ENCODE data around the gene ECM1. TPM values are rescaled to one million over a fixed set of nuclear protein-coding genes. Genes with fewer than 3 reads are reported as not detected.

Gene ECM1
- total RNA-seq, 1 experiment from 2014 or later, result 129 TPM

DNA sequence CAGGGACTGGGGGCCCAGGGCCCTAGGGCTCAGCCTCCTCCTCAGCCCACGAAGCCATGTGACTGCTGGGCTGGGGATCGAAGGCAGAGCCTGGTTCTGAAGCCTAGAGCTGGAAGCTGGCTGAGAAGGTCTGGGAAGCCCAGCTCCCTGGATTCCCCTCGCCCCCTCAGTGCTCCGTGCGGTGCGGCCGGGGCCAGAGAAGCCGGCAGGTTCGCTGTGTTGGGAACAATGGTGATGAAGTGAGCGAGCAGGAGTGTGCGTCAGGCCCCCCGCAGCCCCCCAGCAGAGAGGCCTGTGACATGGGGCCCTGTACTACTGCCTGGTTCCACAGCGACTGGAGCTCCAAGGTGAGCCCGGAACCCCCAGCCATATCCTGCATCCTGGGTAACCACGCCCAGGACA, 50.4 kb downstream of the ECM1 start:
- no peak for DNase-seq (ENCODE audit: low read depth)

GRCh38 chr1:150558761-150559655, 51.1 kb downstream of the ECM1 start:
- no peak for DNase-seq (ENCODE audit: low read depth)

- no peak for DNase-seq (ENCODE audit: low read depth)
These were observed 51.7 kb downstream of the ECM1 start for GRCh38 chr1:150559656-150560010.

GRCh38 chr1:150560011-150560438, 52.1 kb downstream of the ECM1 start:
- peak; percentile 65 for DNase-seq (ENCODE audit: low read depth)

GRCh38 chr1:150560576-150561253, 52.8 kb downstream of the ECM1 start:
- no peak for DNase-seq (ENCODE audit: low read depth)

DNA sequence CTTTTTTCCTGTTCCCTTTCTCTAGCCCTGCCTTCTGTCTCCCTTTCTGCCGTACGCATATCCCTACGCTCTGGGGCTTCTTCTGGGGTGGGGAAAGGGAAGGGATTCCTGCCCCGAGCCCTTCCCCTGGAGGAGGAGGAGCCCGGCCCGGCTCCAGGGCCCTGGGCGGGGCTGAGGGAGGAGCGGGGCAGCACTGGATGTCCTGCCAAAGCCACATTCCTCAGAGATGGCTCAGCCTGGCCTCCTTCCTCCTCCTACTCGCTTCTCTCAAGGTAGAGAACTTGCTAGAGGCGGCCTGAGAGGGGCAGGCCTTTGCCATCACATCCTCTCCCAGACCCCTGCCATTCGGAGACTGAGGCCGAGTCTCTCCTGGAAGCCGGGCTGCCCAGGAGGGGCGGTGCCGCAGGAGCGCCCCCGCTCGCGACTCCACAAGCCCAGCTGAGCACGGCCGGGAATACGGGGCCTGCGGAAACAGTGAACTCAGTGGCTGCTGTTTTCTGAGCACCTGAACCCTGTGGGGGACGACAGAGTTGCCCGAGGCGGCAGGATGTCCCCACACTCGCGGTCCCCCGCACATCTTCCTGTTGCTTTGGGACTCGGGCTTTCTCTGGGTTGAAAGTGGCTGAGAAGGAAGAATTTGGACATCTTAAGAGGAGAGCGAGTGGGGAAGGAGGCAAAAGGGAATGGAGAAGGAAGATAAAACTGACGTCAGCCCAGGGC, 53.5 kb downstream of the ECM1 start:
- DNase-seq (ENCODE audit: low read depth), result peak; percentile 99

GRCh38 chr1:150561974-150562445, 54.1 kb downstream of the ECM1 start:
- DNase-seq (ENCODE audit: low read depth), result peak; percentile 90

DNA sequence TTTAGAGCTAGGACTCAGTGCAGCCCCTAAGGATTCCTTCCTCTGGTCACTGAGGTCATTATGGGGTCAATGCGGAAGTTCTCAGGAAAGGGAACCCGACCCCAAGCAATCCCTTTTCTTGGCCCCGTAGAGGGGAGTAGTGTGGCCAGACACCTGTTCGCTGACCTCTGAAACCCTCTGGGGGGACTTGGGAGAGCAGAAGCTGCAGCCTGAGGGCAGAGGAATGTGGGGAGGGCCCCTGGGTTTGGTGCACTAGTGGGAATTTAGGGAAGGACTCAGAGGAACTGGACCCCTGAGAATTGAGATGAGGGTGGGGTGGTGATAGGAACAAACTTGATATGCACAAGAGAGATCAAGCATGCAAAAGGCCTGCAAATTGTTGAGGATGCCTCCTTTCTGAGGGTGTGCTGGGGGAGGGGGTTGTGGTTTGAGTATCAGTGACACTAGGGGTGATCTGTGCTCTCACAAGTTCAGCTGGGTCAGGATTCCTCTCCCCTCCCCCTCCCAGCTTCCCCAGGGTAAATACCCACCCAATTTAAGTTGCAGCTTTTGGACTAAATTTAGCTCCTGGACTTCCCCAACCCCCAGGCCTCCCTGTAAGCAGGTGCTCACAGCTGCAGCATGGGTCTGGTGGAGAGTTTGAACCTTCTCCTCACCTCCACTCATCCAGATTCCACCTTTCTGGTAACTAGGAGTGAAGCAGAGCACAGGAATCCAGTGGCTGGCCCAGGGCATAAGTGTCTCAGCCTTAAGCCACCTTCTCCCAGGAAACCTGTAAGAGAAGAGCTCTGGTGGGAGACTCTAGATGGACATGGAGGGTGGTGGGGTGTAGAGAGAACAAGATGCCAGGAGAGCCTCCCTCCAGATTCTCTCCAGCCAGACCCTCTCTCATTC, 54.8 kb downstream of the ECM1 start:
- DNase-seq (ENCODE audit: low read depth), result peak; percentile 67

Other genes starting within 250 kb of the ECM1 start
- gene APH1A, start 239.1 kb upstream of the ECM1 start, total RNA-seq (2014; rRNA removed), result 114 and 117 TPM in 2 replicates
- gene C1orf54, start 235.3 kb upstream of the ECM1 start, total RNA-seq (2014; rRNA removed), result 2.9 and 4.2 TPM in 2 replicates
- gene CIART, start 225.6 kb upstream of the ECM1 start, total RNA-seq (2014; rRNA removed), result 5.1 TPM in 2 replicates
- gene MRPS21, start 214.2 kb upstream of the ECM1 start, total RNA-seq (2014; rRNA removed), result 58.8 and 97.4 TPM in 2 replicates
- gene PRPF3, start 186.6 kb upstream of the ECM1 start, total RNA-seq (2014; rRNA removed), result 34.7 and 41.8 TPM in 2 replicates
- gene RPRD2, start 144.0 kb upstream of the ECM1 start, total RNA-seq (2014; rRNA removed), result 10.8 and 13.4 TPM in 2 replicates
- gene TARS2, start 20.7 kb upstream of the ECM1 start, total RNA-seq (2014; rRNA removed), result 16.4 and 18.9 TPM in 2 replicates
- gene FALEC, start 7.6 kb downstream of the ECM1 start, total RNA-seq (2014; rRNA removed), result not detected in 2 replicates
- 2.8 and 3.1 TPM in 2 replicates for gene ADAMTSL4, start 41.3 kb downstream of the ECM1 start, total RNA-seq (2014; rRNA removed)
- gene MCL1, start 71.5 kb downstream of the ECM1 start, total RNA-seq (2014; rRNA removed), result 287 TPM in 2 replicates
- gene ENSA, start 121.5 kb downstream of the ECM1 start, total RNA-seq (2014; rRNA removed), result 85.5 and 116 TPM in 2 replicates
- 5.0 and 6.9 TPM in 2 replicates for gene GOLPH3L, start 189.0 kb downstream of the ECM1 start, total RNA-seq (2014; rRNA removed)
- 0.11 and 0.38 TPM in 2 replicates for gene HORMAD1, start 212.8 kb downstream of the ECM1 start, total RNA-seq (2014; rRNA removed)